ENCODE data around the gene TNC.

TNC gene

DNA sequence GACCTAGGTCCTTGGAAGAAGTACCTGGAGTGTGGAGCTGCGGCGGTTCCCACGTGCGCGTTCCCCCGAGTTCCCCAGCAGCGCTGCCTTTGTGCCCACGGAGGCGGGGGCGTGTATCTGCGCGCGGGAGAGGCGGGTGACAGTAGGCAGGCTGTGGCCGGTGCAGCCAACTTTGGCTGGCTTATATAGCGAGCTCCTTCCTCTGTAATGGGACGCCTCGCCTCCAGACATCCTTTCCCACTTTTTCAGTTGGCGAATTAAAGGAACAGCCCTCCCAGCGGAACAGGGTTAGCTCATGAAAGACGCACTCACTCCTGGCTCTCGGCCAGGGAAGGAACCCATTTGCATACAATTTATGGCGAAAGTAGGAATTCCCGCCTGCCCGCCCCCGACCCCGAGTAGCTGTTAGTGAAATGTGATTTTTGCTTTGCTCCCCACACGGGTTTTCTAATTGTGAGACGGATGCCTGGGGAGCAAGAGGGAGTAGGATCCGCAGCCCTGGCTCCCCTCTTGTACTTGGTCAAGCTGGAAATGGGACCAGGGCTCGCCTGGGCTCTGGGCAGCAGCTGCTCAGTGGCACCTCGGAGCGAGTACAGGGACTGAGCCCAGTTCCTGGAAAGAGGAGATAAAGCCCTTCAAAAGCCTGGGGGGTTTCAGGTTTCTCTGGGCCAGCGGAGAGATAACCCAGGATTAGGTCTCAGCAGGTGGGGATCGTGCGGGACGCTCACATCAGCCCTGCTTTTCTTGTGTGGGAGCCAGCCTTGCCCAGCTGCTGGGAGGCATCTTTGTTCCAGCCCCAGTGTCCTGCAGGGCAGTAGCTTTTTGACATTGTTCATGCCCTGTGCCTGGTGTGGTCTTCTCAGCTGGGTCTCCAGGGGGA, at the start of gene TNC:
Gene TNC (minus strand): TSS at position 159 of the 880 bp plus-strand sequence. CDS start 27,139 bp downstream, outside the sequence.
- intact Hi-C loops (cut with DNase I): no loop called here
- DNase-seq: peak in 9 of 10 donors; percentile 9 to 92 (median 40)

DNA sequence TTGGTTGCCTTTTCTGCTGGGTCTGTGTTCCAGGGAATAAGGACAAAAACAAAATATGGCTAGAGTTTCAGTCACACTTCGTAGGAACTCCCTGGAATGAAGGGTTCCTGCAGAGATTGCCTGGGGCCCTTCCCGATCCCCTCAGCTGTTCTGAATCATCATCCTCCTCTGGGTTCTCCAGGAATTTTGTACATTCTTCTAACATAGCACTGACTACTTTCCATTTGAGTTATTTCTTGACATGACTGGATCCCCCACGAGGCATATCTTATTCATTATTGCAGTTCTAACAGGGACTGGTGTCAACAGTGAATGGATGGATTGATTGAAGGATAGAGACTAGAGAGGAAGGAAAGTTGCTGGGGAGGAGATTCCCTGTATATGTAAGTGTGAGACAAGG, 49.2 kb upstream of the TNC start:
- DNase-seq: no peak

GRCh38 chr9:115165233-115165632, 47.3 kb upstream of the TNC start:
- intact Hi-C loops (cut with DNase I): no loop called here

More for the DNA sequence above, 49.2 kb upstream of the TNC start:
- intact Hi-C loops (cut with DNase I): no loop called here

GRCh38 chr9:115164511-115164974, 46.6 kb upstream of the TNC start:
- DNase-seq: peak; percentile 29 to 94 (median 76)

More at GRCh38 chr9:115165233-115165632, 47.3 kb upstream of the TNC start:
- DNase-seq: no peak

GRCh38 chr9:115162946-115163345, 45.0 kb upstream of the TNC start:
- DNase-seq: no peak
- intact Hi-C loops (cut with DNase I): loop anchor here (5.0 kb wide), 1 partner anchor 49 kb away; no protein-coding TSS in a partner anchor

More at GRCh38 chr9:115164511-115164974, 46.6 kb upstream of the TNC start:
- intact Hi-C loops (cut with DNase I): loop anchor here (5.0 kb wide), 1 partner anchor 48 kb away; no protein-coding TSS in a partner anchor

- DNase-seq: no peak
- intact Hi-C loops (cut with DNase I): loop anchor here (5.0 kb wide), 1 partner anchor 51 kb away; no protein-coding TSS in a partner anchor
Observed at GRCh38 chr9:115161446-115161845, 43.5 kb upstream of the TNC start.

DNA sequence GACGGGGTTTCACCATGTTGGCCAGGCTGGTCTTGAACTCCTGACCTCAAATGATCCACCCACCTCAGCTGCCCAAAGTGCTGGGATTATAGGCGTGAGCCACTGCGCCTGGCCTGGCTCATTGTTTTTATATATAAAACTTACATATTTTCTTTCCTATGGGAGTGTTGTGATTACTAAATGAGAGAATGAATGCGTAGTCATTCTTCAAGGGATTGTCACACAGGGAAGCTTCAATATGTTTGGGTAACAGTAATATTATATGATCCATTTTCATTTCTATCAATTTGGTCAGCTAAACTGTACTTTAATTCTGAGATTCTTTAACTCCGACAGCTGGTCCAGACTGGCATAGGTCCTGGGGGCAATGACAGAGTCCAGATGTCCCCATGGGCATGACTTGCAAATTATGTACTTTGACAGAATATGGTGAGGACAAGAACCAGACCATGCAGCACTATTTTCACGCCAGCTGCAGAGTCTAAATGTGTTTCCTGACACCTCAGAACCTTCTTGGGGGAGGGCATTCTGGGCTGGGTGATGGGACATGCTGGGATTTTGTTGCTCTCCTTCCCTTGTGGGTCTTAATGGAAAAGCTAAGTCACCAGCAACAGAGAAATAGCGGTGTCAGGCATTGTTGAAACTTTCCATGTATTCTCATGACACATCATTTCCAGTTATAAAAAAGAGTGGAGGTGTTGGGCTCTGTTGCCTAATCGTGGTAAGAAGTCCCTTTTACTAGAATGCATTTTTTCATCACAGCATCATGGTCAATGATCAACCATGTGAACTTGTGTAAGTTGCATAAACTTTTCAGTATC, 40.9 kb upstream of the TNC start:
- no peak for DNase-seq
- intact Hi-C loops (cut with DNase I): no loop called here

DNA sequence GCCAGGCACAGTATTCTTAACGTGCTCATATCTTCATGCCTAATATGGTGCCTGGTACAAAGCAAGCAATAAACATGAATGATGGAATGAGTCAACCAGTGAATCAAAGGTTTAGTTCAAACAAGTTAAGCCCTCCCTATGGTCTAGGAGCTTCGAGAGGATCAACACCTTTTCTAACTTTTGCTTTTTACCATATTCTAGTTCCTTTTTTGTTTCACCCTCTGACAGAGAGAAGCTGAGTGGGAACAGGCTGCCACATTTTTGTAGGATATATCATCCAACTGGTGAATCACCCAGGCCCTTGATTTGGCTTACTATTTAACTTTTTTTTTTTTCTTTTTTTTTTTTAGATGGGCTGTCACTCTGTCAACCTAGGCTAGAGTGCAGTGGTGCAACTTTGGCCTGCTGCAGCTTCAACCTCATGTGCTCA, 39.3 kb upstream of the TNC start:
- peak in 1 of 10 donors; percentile 41 for DNase-seq
- intact Hi-C loops (cut with DNase I): no loop called here

- intact Hi-C loops (cut with DNase I): no loop called here
- DNase-seq: peak in 8 of 10 donors; percentile 32 to 89 (median 53)
Observed at GRCh38 chr9:115155037-115155436, 37.1 kb upstream of the TNC start.

- peak in 1 of 10 donors; percentile 37 for DNase-seq
- intact Hi-C loops (cut with DNase I): no loop called here
Observed at GRCh38 chr9:115154617-115155016, 36.7 kb upstream of the TNC start.

- intact Hi-C loops (cut with DNase I): no loop called here
- no peak for DNase-seq
Observed at GRCh38 chr9:115152281-115152820, 34.4 kb upstream of the TNC start.

DNA sequence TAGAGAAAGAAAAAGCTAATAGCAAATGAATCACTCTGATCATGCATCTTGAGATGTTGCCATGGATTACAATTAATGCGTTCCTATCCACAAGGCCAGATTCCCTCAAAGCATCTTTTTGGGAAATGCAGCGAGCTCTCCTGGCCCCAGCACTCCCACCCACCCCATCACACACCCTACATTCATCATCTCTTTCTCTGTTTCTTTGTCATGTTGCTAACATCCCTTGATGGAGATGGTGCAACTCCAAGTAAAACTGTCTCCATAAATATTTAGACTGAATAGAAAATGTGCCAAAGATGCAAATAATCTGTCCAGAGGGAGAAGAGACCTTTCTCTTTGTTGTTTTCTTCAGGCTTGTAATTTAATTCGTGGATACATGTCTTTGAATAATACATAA, 30.8 kb upstream of the TNC start:
- no peak for DNase-seq
- intact Hi-C loops (cut with DNase I): loop anchor here (10.0 kb wide), 1 partner anchor 376 kb away; no protein-coding TSS in a partner anchor

GRCh38 chr9:115146581-115147021, 28.6 kb upstream of the TNC start:
- intact Hi-C loops (cut with DNase I): loop anchor here (10.0 kb wide), 1 partner anchor 378 kb away; no protein-coding TSS in a partner anchor

DNA sequence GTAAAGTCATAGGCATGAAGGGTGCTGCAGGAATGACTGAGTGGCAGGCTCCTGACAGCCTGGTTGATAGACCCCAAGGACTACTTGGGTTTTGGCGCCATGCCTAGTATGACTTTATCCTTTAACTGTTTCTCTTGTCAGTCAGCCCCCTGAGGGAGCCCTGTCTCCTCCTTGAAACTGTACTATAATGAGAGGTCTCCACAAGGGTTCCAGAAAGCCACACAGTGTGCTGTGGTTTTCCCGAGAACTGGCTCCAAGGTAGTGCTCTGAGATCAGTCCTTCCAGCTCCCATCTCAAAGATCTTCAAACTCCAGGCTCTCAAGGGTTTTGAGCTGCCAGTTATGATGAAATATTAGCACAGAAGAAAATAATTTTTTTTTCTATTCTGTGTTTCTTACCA, 26.7 kb upstream of the TNC start:
- DNase-seq: no peak
- intact Hi-C loops (cut with DNase I): loop anchor here (10.0 kb wide), 1 partner anchor 380 kb away; no protein-coding TSS in a partner anchor

More at GRCh38 chr9:115146581-115147021, 28.6 kb upstream of the TNC start:
- DNase-seq: no peak

- intact Hi-C loops (cut with DNase I): loop anchor here (10.0 kb wide), 1 partner anchor 381 kb away; no protein-coding TSS in a partner anchor
- DNase-seq: no peak
Observed at GRCh38 chr9:115143689-115144088, 25.7 kb upstream of the TNC start.

DNA sequence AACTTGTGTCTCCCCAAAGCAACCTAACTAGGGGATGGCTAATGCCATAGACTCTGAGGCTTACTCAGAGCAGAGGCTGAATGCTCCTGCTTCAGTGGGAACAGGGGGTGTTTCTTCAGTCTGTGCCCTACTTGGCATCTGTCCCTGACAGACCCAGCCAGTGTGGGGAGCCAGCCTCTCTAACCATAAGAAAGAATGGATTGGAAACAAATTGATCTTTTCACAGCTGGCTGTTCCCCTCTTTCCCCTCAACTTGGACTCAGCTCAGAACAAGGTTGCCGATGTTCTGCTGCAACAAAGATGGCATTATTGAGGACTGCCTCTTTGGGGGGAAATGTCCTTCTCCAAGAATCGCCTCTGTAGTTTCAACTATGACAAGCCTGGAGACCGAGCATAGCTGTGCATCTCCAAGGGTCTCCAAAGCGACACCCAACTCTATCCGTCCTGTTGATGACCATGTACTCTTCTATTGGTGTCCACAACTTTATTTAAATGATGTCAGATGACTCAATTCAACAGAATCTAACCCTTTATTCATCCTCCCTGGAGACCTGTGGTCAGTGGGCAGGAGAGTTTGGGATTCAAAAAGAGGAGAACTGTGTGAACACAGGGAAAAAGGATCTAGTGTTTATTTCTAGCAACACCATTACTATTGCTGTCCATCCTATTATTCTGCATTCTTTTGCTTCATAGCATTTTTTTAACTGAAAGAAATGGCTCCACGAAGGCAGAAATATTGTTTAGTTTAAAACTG, 24.7 kb upstream of the TNC start:
- intact Hi-C loops (cut with DNase I): loop anchor here (10.0 kb wide), 1 partner anchor 382 kb away; no protein-coding TSS in a partner anchor
- peak in 9 of 10 donors; percentile 14 to 87 (median 38) for DNase-seq

DNA sequence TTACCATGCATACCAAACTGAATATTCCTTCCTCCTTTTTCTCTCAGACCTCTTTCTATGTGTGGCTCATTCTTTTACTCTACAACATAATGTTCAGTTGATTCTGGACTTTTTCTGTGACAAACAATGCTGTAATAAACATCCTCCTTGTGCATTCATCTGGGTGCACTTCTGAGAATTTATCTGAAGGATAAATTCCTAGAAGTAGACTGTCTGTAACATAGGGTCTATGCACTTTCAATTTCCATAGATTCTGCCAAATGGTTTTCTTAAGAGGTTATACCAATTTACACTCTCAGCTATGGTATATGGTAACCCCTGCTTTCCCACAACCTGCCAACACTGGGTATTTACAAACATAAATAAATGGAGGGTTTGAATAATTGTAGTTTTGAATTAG, 24.1 kb upstream of the TNC start:
- intact Hi-C loops (cut with DNase I): loop anchor here (10.0 kb wide), 1 partner anchor 383 kb away; no protein-coding TSS in a partner anchor

DNA sequence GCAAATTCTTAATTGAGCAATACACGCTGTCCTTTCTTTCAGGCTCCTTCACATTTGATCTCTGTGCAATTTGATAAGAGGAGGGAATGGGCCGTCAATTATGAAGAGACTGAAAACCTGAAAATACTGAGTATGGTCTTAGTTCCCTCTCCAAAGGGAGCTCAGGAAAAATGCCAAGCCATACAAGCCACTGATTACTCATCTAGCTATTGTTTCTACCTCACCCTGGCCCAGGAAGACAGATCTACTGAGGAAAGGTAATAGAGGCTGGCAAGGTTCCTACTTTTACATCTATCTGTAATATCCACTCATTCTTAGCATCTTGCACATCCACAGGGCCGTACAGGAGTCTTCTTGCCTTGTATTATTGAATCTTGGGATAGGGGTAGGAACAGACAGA, 23.7 kb upstream of the TNC start:
- intact Hi-C loops (cut with DNase I): loop anchor here (10.0 kb wide), 1 partner anchor 383 kb away; no protein-coding TSS in a partner anchor
- DNase-seq: no peak

More for the DNA sequence above, 24.1 kb upstream of the TNC start:
- DNase-seq: no peak

GRCh38 chr9:115138151-115138550, 20.2 kb upstream of the TNC start:
- intact Hi-C loops (cut with DNase I): no loop called here
- no peak for DNase-seq
